ENCODE measurements around the gene SLITRK3.
"Not testable (repeated sequence)": the region's sequence is repeated elsewhere in the genome, so short reads cannot be mapped to it uniquely, and the experiment has no call there.

SLITRK3 gene

DNA sequence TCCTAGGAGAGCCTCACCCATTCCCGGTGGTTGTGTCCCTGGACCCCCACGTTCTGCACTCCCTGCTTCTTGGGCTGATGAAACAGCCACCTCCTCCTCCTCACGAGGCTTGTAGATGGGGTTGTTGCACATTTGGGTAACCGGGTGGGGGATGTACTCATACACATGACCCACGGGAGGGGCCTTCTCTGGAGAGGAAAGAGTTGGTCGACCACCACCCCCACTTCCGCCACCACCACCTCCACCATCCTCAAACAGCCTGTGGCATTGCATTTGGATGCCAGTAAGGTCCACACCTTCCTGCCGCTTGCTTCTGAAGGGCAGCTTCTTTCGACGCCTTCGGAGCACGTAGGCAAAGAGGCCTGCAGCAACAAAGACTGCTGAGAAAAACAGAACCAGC lies 7.7 kb downstream of the SLITRK3 start:
- no peak for DNase-seq

DNA sequence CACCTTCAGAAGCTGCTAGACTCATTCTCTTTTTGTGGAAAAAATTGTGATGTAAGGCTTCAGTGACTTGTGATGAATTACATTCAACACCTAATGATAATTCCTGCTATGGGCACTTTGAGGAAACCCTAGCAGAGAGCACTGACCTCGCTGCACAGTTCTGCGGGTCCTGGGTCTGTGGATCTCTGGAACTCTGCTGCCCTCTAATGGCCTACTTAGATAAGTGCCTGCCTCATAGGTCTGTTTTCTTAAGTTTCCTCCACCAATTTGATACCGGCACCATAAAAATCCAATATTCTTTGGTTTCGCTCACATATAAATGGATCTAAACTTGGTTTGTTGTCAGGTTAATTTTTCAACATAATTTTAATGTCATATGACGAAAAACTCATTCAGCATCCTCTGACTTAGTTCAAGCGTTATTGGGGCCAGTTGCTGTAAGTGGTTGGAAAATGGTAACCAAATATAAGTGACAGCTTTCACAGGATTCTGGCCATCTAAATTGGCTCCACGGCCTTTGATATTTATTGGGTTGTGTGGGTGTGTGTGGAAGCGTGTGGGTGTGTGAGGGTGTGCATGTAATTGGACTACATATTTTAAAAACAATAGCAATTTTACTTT lies 10.4 kb downstream of the SLITRK3 start:
- DNase-seq: peak; percentile 72 to 85

DNA sequence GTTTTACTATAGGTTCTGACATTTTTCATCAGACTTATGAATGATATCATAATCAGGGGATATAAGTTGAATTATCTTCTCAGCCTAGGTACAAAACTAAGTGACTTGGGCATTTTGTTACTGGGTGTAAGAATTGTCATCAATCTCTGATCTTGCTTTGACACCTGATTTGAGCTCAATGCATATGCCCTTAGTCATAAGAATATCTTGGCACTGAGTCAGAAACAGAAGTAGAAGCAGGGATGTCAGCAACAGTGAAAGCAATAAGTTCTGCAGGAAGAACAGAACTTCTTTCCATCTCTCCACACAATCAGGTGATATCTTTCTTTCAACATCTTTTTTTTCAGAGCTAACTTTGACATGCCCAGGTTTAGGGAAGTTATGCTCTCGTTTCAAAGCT lies 14.6 kb downstream of the SLITRK3 start:
- DNase-seq: no peak

DNA sequence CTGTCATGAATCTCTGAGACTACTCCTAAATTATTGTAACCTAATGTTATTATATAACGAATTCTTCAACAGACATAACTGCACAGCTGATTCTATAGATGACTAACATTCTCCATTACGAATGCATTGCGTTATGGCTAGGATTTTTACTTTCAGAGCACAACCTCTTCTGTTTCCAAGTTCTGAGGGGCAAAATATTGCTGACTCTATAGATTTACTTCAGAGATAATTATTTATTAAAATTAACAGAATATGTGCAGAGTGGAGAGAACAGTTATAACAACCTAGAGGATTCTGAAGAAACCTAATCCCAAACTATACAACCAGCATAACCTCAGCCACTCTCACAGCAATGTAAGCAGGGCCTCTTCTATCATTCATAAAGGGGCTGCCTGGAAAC lies 25.9 kb downstream of the SLITRK3 start:
- DNase-seq: no peak

DNA sequence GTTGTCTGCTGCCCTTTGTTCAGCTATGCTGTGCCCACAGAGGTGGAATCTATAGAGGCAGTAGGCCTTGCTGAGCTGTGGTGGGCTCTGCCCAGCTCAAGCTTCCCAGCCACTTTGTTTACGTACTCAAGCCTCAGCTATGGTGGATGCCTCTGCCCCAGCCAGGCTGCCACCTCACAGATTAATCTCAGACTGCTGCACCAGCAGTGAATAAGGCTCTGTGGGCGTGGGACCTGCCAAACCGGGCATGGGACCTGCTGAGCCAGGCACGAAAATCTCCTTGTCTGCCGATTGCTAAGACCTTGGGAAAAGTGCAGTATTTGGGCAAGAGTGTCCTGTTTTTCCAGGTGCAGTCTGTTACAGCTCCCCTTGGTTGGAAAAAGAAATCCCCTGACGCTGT lies 26.8 kb downstream of the SLITRK3 start:
- no peak for DNase-seq

DNA sequence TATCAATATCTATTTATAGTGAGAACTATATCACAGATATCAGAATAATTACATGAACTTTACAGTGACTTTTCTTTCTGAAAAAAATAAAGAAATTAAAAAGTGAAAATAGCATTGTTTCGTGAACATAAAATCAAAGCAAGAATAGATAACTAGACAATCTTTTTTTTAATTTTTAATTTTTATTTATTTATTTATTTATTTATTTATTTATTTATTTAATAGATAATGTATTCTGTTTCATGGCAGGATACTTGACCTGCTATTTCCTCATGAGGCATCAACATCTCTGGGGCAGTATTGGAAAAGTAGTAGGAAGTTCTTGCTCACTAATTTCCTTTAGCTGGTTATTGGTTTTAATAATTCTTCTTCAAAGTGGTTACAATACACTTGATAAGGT lies 33.3 kb downstream of the SLITRK3 start:
- DNase-seq: no peak

DNA sequence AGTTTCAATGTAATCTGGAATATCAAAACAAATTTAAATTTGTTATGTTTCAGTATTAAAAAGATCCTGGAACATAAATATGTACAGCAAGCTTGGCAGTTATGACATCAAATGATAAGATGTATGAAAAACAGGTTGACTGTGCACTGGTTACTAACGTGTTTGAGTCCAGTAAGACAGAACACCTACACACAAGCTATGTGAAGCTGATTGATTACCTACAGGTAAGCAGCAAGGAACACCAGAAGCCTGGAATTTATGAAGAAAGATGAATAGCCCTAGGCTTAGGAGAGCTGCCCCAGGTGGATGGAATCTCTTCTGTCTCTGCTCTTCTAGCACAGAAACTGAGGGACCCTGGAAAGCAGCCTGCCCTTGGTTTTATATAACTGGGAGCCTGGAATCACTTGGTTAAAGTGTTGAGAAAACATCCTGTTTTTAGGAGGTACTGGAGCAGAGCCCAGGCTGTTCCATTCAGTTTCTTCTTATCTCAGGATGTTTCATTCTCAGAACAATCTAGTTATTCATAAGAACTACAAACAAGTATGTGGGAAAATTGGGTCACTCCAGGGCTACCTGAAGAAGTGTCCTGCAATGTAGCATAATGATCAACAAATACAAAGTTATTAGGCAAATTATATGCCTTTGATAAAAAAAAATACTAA lies 36.3 kb downstream of the SLITRK3 start:
- DNase-seq: no peak

DNA sequence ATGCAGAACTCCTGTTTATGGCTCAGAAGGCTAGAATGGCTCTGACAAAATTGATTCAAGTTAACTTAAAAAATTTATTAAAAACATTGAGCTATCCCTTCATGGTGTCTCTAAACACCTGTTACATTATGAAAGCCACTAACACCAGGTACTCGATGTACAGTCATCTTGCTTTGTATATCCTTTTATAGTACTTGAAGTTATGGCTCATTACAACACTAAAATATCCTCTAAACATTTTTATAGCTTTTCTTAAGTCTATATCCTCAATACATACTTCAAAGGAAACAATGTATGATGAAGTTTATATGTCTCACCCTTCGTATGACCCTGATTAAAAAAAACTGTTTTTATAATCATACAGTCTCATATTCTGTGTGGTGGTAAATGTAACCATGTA lies 38.2 kb downstream of the SLITRK3 start:
- DNase-seq: no peak

DNA sequence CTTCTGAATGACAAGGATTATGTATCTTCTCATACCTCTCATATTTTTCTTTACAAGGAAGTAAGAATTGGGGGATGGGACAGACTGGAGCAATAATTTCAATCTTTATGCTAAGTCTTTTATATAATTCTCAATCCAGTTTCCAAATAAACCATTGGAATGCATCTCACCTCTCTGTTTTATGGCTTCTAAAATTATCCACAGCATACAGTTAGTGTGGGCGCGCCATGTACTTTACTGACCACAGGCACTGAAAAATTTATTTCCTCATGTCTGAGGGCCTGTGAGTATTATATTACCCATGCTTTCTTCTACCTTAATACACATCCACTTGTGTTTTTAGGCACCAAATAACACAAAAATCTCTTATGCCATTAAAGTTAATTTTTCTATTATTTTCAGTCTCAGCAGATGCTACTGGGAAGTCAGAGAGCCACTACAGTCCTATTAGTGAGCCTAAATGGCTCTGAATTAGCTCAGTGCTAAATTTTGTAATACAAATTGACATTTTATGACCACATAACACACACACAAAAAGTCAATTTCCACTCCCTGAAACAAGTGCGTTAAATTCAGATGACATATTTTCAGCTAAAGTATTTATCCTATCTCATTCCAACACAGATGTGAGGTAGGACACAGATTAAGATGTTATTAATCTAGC lies 39.3 kb downstream of the SLITRK3 start:
- DNase-seq: no peak

DNA sequence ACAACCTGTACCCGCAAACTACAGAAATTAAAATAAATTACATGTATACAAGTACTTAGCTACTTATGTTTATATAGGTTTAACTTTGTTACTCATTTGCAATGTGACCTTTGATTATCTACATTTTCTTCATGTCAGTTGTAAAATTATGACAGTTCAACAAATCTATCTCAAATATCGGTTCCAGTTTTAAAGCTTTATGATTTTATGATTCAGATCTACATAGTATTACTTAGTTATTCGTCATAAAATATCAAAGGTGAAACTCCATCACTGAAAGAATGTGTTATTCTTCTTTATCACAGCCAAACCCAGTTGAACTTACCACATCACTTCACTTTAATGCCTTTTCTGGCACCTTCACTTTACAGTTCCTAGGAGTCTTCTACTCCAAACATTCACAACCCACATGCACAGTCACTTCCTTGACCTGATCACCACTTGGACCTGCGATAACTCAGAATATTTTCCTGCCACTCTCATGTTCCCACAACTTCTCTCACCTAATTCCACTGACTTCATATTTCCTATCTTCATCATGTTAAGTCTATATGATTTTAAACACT lies 47.2 kb downstream of the SLITRK3 start:
- no peak for DNase-seq

DNA sequence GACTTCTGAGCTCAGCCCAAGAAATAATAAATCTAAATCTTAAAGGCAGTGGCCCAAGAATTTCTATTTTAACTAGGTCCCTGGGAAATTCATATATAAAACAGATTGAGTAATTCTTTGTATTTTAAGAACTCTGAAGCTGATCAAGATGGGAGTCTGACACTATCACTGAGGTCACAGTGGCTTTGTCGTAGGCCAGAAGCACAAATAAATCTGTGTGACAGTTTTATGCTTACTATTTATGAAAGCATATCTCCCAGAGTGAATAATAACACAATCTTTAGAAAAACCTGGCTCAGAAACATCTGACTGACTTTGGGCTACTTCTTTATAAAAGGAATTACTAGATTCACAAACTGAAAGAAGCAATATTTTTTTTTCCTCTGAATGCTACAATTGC lies 51.9 kb downstream of the SLITRK3 start:
- DNase-seq: no peak

DNA sequence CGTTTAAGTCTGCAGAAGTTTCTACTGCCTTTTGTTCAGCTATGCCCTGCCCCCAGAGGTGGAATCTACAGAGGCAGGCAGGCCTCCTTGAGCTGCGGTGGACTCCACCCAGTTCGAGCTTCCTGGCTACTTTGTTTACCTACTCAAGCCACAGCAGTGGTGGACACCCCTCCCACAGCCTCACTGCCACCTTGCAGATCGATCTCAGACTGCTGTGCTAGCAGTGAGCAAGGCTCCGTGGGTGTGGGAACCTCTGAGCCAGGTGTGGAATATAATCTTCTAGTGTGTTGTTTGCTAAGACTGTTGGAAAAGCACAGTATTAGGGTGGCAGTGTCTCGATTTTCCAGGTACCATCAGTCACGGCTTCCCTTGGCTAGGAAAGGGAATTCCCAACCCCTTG lies 56.3 kb downstream of the SLITRK3 start:
- DNase-seq: not testable (repeated sequence)

Data from NCI-H524 (cell line).